CD14-positive monocyte (primary cell): Measurements from ENCODE around the gene SESN2. TPM values are rescaled to one million over a fixed set of nuclear protein-coding genes. Genes with fewer than 3 reads are reported as not detected.

Source experiments
- DNase-seq, 3 donors: peaks; one replicate each; pipeline ENCODE4 v3.0.0-alpha.2; 2011 to 2022
- H2AFZ ChIP-seq: 2 replicates; pipeline ENCODE4 v1.6.0; 2012; ENCODE audit warnings: mild to moderate bottlenecking, low read depth, low read length, inconsistent platforms; ENCODE audit not compliant: insufficient read depth, poor library complexity, severe bottlenecking
- H3K27ac ChIP-seq, 2 donors: 1 replicate in 1 of 2; 2 replicates in 1 of 2; pipeline ENCODE4 v1.5.1; 2012 to 2013; ENCODE audit warnings: low read length in 2 of 2, control low read depth in 1 of 2, inconsistent platforms in 1 of 2, low read depth in 1 of 2, mild to moderate bottlenecking in 1 of 2
- H3K27me3 ChIP-seq, 2 donors: one replicate each; pipeline versions ENCODE4 v1.6.0 to v1.6.1; 2011 to 2013; ENCODE audit warnings: low read length in 2 of 2; ENCODE audit not compliant: control insufficient read depth in 2 of 2, insufficient read depth in 2 of 2
- H3K36me3 ChIP-seq, 2 donors: replicated peaks in 1 of 2; 1 replicate in 1 of 2; 2 replicates in 1 of 2; pipeline versions ENCODE4 v1.5.1 to v1.6.1; 2012 to 2013; ENCODE audit warnings: low read length in 2 of 2, control low read depth in 1 of 2, inconsistent platforms in 1 of 2, mild to moderate bottlenecking in 1 of 2; ENCODE audit not compliant: insufficient read depth in 2 of 2, control insufficient read depth in 1 of 2
- H3K4me1 ChIP-seq, 2 donors: 1 replicate in 1 of 2; 2 replicates in 1 of 2; pipeline versions ENCODE4 v1.5.1 to v1.6.1; 2012 to 2013; ENCODE audit warnings: low read length in 2 of 2, control low read depth in 1 of 2, inconsistent platforms in 1 of 2, mild to moderate bottlenecking in 1 of 2, moderate library complexity in 1 of 2; ENCODE audit not compliant: insufficient read depth in 2 of 2, control insufficient read depth in 1 of 2
- H3K4me2 ChIP-seq: replicated peaks from 2 replicates; pipeline ENCODE3; 2012; ENCODE audit warnings: low read length, moderate library complexity, mild to moderate bottlenecking; ENCODE audit not compliant: poor library complexity, severe bottlenecking; ENCODE audit errors: extremely low read depth
- H3K4me3 ChIP-seq, 3 experiments: fragments of 200-600 bp in 1 of 3; sonication (generic) in 1 of 3; replicated peaks in 1 of 3; 1 replicate in 2 of 3; 2 replicates in 1 of 3; pipeline ENCODE4 v1.5.1; 2011 to 2013; ENCODE audit warnings: low read length in 3 of 3, mild to moderate bottlenecking in 3 of 3, control low read depth in 2 of 3, low read depth in 2 of 3, inconsistent platforms in 1 of 3, moderate library complexity in 1 of 3
- H3K79me2 ChIP-seq: 2 replicates; pipeline ENCODE4 v1.6.0; 2012; ENCODE audit warnings: mild to moderate bottlenecking, control low read depth, inconsistent platforms, low read length, moderate library complexity; ENCODE audit not compliant: insufficient read depth
- H3K9ac ChIP-seq: 2 replicates; pipeline ENCODE4 v1.6.0; 2017; ENCODE audit warnings: low read length, mild to moderate bottlenecking; ENCODE audit not compliant: insufficient read depth, poor library complexity, severe bottlenecking
- H3K9me3 ChIP-seq, 2 donors: replicated peaks in 1 of 2; 1 replicate in 1 of 2; 2 replicates in 1 of 2; pipeline versions ENCODE4 v1.5.1 to v1.6.1; 2012 to 2013; ENCODE audit warnings: low read length in 2 of 2, control low read depth in 1 of 2; ENCODE audit not compliant: control insufficient read depth in 1 of 2, insufficient read depth in 1 of 2
- H4K20me1 ChIP-seq: 2 replicates; pipeline ENCODE4 v1.6.0; 2012; ENCODE audit warnings: mild to moderate bottlenecking, low read length, control low read depth, moderate library complexity; ENCODE audit not compliant: insufficient read depth
- H3K27ac Mint-ChIP-seq, 7 donors: one replicate each; pipeline ENCODE4 v1.8.0; 2020; ENCODE audit warnings: mild to moderate bottlenecking in 7 of 7, mixed read lengths in 7 of 7, moderate library complexity in 6 of 7, inconsistent platforms in 2 of 7
- H3K27me3 Mint-ChIP-seq, 3 donors: one replicate each; pipeline ENCODE4 v1.8.0; 2021 to 2022; ENCODE audit warnings: low read depth in 3 of 3, mild to moderate bottlenecking in 3 of 3, mixed read lengths in 3 of 3, moderate library complexity in 3 of 3, inconsistent platforms in 1 of 3
- H3K36me3 Mint-ChIP-seq, 2 donors: one replicate each; pipeline ENCODE4 v1.8.0; 2020; ENCODE audit warnings: mixed read lengths in 2 of 2, inconsistent platforms in 1 of 2, mild to moderate bottlenecking in 1 of 2
- H3K4me1 Mint-ChIP-seq: one replicate; pipeline ENCODE4 v1.8.0; 2020; ENCODE audit warnings: mild to moderate bottlenecking, mixed read lengths
- H3K4me3 Mint-ChIP-seq, 2 donors: one replicate each; pipeline ENCODE4 v1.8.0; 2020; ENCODE audit warnings: mild to moderate bottlenecking in 2 of 2, mixed read lengths in 2 of 2, moderate library complexity in 1 of 2
- H3K9me3 Mint-ChIP-seq, 7 donors: one replicate each; pipeline ENCODE4 v1.8.0; 2020 to 2022; ENCODE audit warnings: mixed read lengths in 7 of 7, mild to moderate bottlenecking in 6 of 7, moderate library complexity in 6 of 7, inconsistent platforms in 2 of 7
- CTCF ChIP-seq: fragments of 200-600 bp; IDR thresholded peaks from one replicate; pipeline ENCODE4 v1.8.0; 2022; ENCODE audit warnings: antibody characterized with exemption, mild to moderate bottlenecking
- WGBS: methylation state at CpG from one replicate; pipeline ENCODE4 v1.1.5; 2013; ENCODE audit warnings: missing lambda C conversion rate; ENCODE audit not compliant: insufficient coverage; 5-methylcytosine and 5-hydroxymethylcytosine counted together
- intact Hi-C, 2 donors: fragments of 100-400 bp; cut with micrococcal nuclease; formaldehyde crosslinking; loops; one replicate each; pipeline versions ENCODE4 v1.15.0 to v1.15.1; 2023
- polyA plus RNA-seq, 3 donors: library from polyadenylated mRNA; depleted of rRNA in 1 of 3; unstranded in 2 of 3; stranded (reverse) in 1 of 3; fragments of 300-500 nt in 2 of 3; fragments of >200 nt in 1 of 3; fragmentation: Illumina TruSeq in 2 of 3; gene quantifications; 1 replicate in 2 of 3; 2 replicates in 1 of 3; pipeline ENCODE4 v1.2.3, GENCODE V29; 2012 to 2021

SESN2 gene
- polyA plus RNA-seq, 3 donors: 5.0 to 15.7 (median 5.1) TPM

DNA sequence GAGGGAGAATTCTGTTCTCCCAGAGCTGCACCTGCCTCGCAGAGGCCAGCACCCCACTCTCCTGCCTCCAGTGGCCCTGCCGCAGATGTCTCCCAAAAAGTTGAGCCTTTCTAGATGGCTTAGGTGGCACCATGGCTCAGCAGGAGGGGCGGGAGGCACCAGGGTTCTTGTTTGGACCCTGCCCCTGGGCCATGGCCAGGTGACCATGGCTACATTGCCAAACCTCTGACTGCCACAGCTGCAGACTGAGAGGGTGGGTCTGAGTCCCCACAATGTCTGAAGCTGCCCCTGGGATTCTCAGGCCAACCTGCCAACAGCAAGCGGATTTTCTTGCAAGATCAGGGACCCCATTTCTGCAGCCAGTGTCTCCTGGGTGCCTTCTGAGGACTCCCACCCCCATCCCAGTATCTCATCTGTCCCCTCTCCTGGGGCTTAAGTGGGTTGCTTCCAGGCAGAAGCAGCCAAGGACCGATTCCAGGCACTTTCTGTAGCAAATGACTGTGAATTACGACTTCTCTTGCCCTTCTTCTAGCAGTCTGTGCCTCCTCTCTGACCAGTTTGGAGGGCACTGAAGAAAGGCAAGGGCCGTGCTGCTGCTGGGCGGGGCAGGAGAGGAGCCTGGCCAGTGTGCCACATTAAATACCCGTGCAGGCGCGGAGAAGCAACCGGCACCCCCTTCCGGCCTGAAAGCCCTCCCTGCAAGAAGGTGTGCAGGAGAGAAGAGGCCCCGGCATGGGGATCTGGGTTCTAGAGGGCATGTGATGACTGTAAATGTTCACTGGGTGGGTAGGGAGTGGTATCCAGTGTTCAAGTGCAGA is 22.5 kb downstream of the SESN2 start:
- no peak overlapping the region for H2AFZ ChIP-seq
- no peak overlapping the region for H3K4me2 ChIP-seq
- peaks cover 44 to 56% of the 10 kb centered on the region in 2 donors for H3K36me3 Mint-ChIP-seq
- peaks cover 33% of the 10 kb centered on the region for H3K4me1 Mint-ChIP-seq
- H3K27ac Mint-ChIP-seq: peak overlapping the region in 1 of 7 donors; percentile 37
- no peak overlapping the region for H3K4me3 Mint-ChIP-seq
- DNase-seq: no peak
- 99% methylated on average over 14 of the region's 14 CpGs for WGBS
- intact Hi-C loops: no loop called here
- H3K9me3 ChIP-seq: no peaks in the 10 kb centered on the region
- H3K36me3 ChIP-seq: peaks cover 20 to 50% of the 10 kb centered on the region in 2 donors
- no peak overlapping the region for H3K27ac ChIP-seq
- TF ChIP-seq CTCF: no peak
- no peaks in the 10 kb centered on the region for H3K79me2 ChIP-seq
- H4K20me1 ChIP-seq: no peaks in the 10 kb centered on the region
- peaks cover 19 to 26% of the 10 kb centered on the region in 2 donors for H3K4me1 ChIP-seq
- no peaks in the 10 kb centered on the region for H3K9me3 Mint-ChIP-seq
- no peak overlapping the region for H3K4me3 ChIP-seq
- H3K27me3 Mint-ChIP-seq: peaks cover 0 to 4% (median 0%) of the 10 kb centered on the region in 3 donors
- no peak overlapping the region for H3K9ac ChIP-seq
- H3K27me3 ChIP-seq: no peaks in the 10 kb centered on the region

DNA sequence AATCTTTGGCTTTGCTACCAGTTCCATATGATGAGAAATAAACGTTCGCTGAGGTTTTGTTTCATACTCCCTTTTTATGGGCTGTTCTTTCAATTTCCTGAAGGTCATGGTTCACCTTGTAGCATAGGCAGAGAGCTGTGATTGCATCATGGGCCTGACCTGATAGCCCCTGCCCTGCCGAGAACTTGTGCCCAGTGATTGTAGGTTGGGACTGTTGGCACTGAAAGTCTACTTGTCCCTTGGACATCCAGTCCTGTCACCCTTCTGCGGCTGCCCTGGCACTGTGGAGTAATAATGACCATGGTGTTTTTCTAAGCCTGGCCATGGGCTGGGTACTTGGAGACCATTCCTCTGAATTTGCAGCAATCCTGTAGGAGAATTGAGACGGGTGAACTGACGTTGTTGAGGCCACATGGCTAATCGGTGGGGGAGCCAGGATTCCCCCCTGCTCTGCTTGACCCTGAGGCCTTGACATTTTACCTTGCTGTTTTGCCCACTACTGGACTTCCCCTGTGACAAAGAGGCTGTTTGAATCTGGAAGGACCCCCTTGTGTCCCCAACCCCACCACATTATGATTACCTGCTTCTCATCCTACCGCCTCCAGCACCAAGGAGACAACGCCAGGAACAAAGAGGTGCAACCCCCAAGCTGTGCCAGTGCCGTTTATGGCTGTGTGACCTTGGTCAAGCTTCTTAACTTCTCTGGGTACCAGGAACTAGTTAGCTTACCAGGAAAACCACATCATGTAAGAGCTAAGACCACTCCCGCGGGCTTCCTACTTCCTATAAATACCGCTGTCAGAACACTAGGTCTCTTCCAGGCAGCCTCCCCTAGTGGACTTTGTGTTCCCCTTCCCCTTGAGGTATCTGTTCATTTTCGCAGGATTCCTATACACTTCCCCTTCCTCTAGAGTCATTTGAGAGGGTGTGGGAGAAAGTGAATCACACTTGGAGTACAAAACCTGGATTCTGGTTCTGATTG is 23.4 kb downstream of the SESN2 start:
- DNase-seq: peak; percentile 55 to 77 (median 66)
- peak overlapping the region in 1 of 3 experiments; percentile 1 for H3K4me3 ChIP-seq
- Mint-ChIP-seq H3K27ac (peak overlapping the region; percentile 62 to 85 (median 75)), H3K36me3 (peaks cover 36 to 47% of the 10 kb centered on the region in 2 donors), H3K27me3 (peaks cover 0 to 4% (median 0%) of the 10 kb centered on the region in 3 donors), H3K4me3 (peak overlapping the region in 1 of 2 donors; percentile 48), H3K9me3 (no peaks in the 10 kb centered on the region), H3K4me1 (peaks cover 42% of the 10 kb centered on the region)
- H3K9me3 ChIP-seq: no peaks in the 10 kb centered on the region
- 85% methylated on average over 9 of the region's 14 CpGs for WGBS
- H3K9ac ChIP-seq: no peak overlapping the region
- H3K4me1 ChIP-seq: peaks cover 19 to 26% of the 10 kb centered on the region in 2 donors
- no peaks in the 10 kb centered on the region for H3K27me3 ChIP-seq
- H3K36me3 ChIP-seq: peaks cover 20 to 44% of the 10 kb centered on the region in 2 donors
- intact Hi-C loops: no loop called here
- peak overlapping the region; percentile 13 for H3K4me2 ChIP-seq
- no peak for TF ChIP-seq CTCF
- H3K27ac ChIP-seq: peak overlapping the region in 1 of 2 donors; percentile 48
- no peak overlapping the region for H2AFZ ChIP-seq
- H3K79me2 ChIP-seq: no peaks in the 10 kb centered on the region
- no peaks in the 10 kb centered on the region for H4K20me1 ChIP-seq
